Large intestine (tissue), 12 donors: Measurements from ENCODE around the gene SPARCL1. TPM values are rescaled to one million over a fixed set of nuclear protein-coding genes. Genes with fewer than 3 reads are reported as not detected.
"Not testable (repeated sequence)": the region's sequence is repeated elsewhere in the genome, so short reads cannot be mapped to it uniquely, and the experiment has no call there.

Experiments
- DNase-seq, 2 donors: peaks; one replicate each; pipeline versions ENCODE4 v3.0.0 to v3.0.0-alpha.2; 2013
- H3K27ac ChIP-seq: one replicate; pipeline ENCODE4 v1.5.1; 2013; ENCODE audit warnings: low read length
- H3K27me3 ChIP-seq: 2 replicates; pipeline ENCODE4 v1.6.1; 2013; ENCODE audit warnings: low read length; ENCODE audit not compliant: control insufficient read depth, insufficient read depth
- H3K36me3 ChIP-seq: 2 replicates; pipeline ENCODE4 v1.6.1; 2013; ENCODE audit warnings: low read length; ENCODE audit not compliant: control insufficient read depth, insufficient read depth
- H3K4me1 ChIP-seq: one replicate; pipeline ENCODE4 v1.6.1; 2013; ENCODE audit warnings: low read length; ENCODE audit not compliant: control insufficient read depth, insufficient read depth
- H3K4me3 ChIP-seq: one replicate; pipeline ENCODE4 v1.5.1; 2013; ENCODE audit warnings: low read length
- H3K9me3 ChIP-seq: one replicate; pipeline ENCODE4 v1.6.1; 2013; ENCODE audit warnings: mild to moderate bottlenecking, low read depth, low read length, moderate library complexity; ENCODE audit not compliant: control insufficient read depth
- whole genome bisulfite sequencing: methylation state at CpG from one replicate; pipeline ENCODE4 v1.1.5; 2013; ENCODE audit warnings: low lambda C conversion rate; ENCODE audit not compliant: insufficient coverage; 5-methylcytosine and 5-hydroxymethylcytosine counted together
- long read RNA-seq, 11 donors: transcript quantifications; one replicate each; lab custom pipeline, GENCODE V29; 2026
- polyA plus RNA-seq: library from polyadenylated mRNA; unstranded; fragments of 120-200 nt; gene quantifications from one replicate; pipeline ENCODE4 v1.2.1, GENCODE V29; 2013

The SPARCL1 gene, protein sequence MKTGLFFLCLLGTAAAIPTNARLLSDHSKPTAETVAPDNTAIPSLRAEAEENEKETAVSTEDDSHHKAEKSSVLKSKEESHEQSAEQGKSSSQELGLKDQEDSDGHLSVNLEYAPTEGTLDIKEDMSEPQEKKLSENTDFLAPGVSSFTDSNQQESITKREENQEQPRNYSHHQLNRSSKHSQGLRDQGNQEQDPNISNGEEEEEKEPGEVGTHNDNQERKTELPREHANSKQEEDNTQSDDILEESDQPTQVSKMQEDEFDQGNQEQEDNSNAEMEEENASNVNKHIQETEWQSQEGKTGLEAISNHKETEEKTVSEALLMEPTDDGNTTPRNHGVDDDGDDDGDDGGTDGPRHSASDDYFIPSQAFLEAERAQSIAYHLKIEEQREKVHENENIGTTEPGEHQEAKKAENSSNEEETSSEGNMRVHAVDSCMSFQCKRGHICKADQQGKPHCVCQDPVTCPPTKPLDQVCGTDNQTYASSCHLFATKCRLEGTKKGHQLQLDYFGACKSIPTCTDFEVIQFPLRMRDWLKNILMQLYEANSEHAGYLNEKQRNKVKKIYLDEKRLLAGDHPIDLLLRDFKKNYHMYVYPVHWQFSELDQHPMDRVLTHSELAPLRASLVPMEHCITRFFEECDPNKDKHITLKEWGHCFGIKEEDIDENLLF
- 154 TPM for polyA plus RNA-seq
- long read RNA-seq, donor 1, transcript SPARCL1-201 (11 exons, 2,906 nt): major isoform, 9 of 64 reads
- long read RNA-seq, donor 1, partial matches to known transcripts: 55 of 64 reads
- long read RNA-seq, donor 1, other reads (novel, unspliced or antisense): 0 of 64 reads
- long read RNA-seq, donor 2, transcript SPARCL1-201 (11 exons, 2,906 nt): major isoform, 10 of 114 reads
- long read RNA-seq, donor 2, partial matches to known transcripts: 103 of 114 reads
- long read RNA-seq, donor 2, other reads (novel, unspliced or antisense): 0 of 114 reads
- long read RNA-seq, donor 3, transcript SPARCL1-201 (11 exons, 2,906 nt): major isoform, 12 of 80 reads
- long read RNA-seq, donor 3, partial matches to known transcripts: 67 of 80 reads
- long read RNA-seq, donor 3, other reads (novel, unspliced or antisense): 0 of 80 reads
- long read RNA-seq, donor 4: 0 reads
- long read RNA-seq, donor 5, transcript SPARCL1-201 (11 exons, 2,906 nt): major isoform, 11 of 54 reads
- long read RNA-seq, donor 5, partial matches to known transcripts: 43 of 54 reads
- long read RNA-seq, donor 5, other reads (novel, unspliced or antisense): 0 of 54 reads
- long read RNA-seq, donor 6, transcript SPARCL1-201 (11 exons, 2,906 nt): major isoform, 9 of 122 reads
- long read RNA-seq, donor 6, partial matches to known transcripts: 111 of 122 reads
- long read RNA-seq, donor 6, other reads (novel, unspliced or antisense): 0 of 122 reads
- long read RNA-seq, donor 7, transcript SPARCL1-201 (11 exons, 2,906 nt): major isoform, 13 of 161 reads
- long read RNA-seq, donor 7, partial matches to known transcripts: 148 of 161 reads
- long read RNA-seq, donor 7, other reads (novel, unspliced or antisense): 0 of 161 reads
- long read RNA-seq, donor 8, transcript SPARCL1-201 (11 exons, 2,906 nt): major isoform, 21 of 163 reads
- long read RNA-seq, donor 8, partial matches to known transcripts: 141 of 163 reads
- long read RNA-seq, donor 8, other reads (novel, unspliced or antisense): 0 of 163 reads
- long read RNA-seq, donor 9, transcript SPARCL1-201 (11 exons, 2,906 nt): major isoform, 6 of 155 reads
- long read RNA-seq, donor 9, partial matches to known transcripts: 146 of 155 reads
- long read RNA-seq, donor 9, other reads (novel, unspliced or antisense): 0 of 155 reads
- long read RNA-seq, donor 10, transcript SPARCL1-201 (11 exons, 2,906 nt): major isoform, 12 of 108 reads
- long read RNA-seq, donor 10, partial matches to known transcripts: 96 of 108 reads
- long read RNA-seq, donor 10, other reads (novel, unspliced or antisense): 0 of 108 reads
- long read RNA-seq, donor 11, transcript SPARCL1-201 (11 exons, 2,906 nt): major isoform, 13 of 96 reads
- long read RNA-seq, donor 11, partial matches to known transcripts: 80 of 96 reads
- long read RNA-seq, donor 11, other reads (novel, unspliced or antisense): 0 of 96 reads

DNA sequence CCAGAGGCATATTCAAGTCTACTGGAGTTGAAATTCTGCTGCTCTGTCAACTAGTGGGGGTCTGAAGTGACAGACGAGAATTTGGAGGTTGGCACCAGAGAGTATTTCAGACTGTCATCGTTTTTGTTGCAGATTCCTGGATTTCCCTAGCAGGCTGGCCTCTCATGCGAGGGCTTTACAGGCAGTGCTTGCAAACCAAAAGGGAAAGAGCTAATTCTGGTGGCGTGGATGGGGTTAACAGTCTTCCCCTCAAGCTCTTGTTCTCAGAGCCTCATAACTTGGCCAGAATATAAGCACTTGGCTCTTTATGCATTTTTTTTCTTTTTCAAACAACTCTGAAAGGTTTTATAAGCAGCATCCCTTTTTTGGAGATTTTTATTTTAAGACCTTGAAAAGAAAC is at the start of gene SPARCL1:
Gene SPARCL1 (minus strand): TSS at position 190 of the 400 bp plus-strand sequence. CDS start 29,802 bp downstream, outside the sequence.
- no CpG with 5 or more reads among the region's 4 CpGs for WGBS
- peak in 1 of 2 donors; percentile 55 for DNase-seq
- peak within 1 kb of the TSS; percentile 70 for H3K27ac ChIP-seq
- H3K9me3 ChIP-seq: no peaks in the 10 kb centered on the region
- no peaks in the 10 kb centered on the region for H3K27me3 ChIP-seq
- peak within 1 kb of the TSS; percentile 37 for H3K4me3 ChIP-seq
- no peaks in the 10 kb centered on the region for H3K36me3 ChIP-seq
- no peaks in the 10 kb centered on the region for H3K4me1 ChIP-seq

DNA sequence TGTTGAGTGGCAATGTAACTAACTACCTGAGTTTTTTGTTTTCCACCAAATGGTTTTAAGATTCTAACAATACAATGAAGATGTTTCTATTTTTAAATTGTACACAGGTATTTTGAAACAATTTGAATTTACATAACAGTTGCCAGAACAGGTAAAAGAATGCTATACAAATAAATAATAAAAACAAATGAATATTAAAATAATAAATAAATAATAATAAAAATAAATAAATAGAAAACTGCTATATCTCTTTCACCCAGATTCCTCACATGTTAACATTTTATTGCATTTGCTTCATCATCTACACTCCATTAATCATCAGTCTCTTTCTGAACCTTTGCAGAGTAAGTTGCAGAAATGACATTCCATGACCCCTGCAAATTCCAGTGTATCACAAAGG is 46.8 kb upstream of the SPARCL1 start:
- H3K27me3 ChIP-seq: no peaks in the 10 kb centered on the region
- no peak overlapping the region for H3K4me3 ChIP-seq
- no peaks in the 10 kb centered on the region for H3K9me3 ChIP-seq
- no peaks in the 10 kb centered on the region for H3K36me3 ChIP-seq
- no peak overlapping the region for H3K27ac ChIP-seq
- H3K4me1 ChIP-seq: no peaks in the 10 kb centered on the region
- no peak for DNase-seq

DNA sequence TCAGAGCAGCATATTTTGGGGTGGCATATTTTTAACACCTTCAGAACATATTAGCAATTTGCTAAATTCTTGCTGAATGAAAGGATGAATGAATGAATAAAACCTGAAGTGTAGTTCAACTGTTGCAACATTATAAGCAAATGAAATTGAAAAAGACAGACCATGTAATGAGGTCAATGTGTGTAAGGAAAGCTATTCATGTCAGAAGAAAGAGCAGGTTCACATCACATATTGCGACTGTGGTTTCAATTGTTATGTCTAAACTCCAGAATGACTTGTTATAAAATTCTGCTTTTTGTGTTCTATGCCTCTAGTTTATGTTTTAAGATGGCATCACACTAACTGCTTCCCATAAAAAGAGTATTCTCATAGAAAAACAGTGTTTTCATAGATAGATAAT is 46.2 kb upstream of the SPARCL1 start:
- Histone ChIP-seq H3K9me3 (no peaks in the 10 kb centered on the region), H3K27ac (no peak overlapping the region), H3K4me1 (no peaks in the 10 kb centered on the region), H3K36me3 (no peaks in the 10 kb centered on the region), H3K27me3 (no peaks in the 10 kb centered on the region), H3K4me3 (no peak overlapping the region)
- no peak for DNase-seq
- 100% methylated on average over 1 of the region's 1 CpG for WGBS

DNA sequence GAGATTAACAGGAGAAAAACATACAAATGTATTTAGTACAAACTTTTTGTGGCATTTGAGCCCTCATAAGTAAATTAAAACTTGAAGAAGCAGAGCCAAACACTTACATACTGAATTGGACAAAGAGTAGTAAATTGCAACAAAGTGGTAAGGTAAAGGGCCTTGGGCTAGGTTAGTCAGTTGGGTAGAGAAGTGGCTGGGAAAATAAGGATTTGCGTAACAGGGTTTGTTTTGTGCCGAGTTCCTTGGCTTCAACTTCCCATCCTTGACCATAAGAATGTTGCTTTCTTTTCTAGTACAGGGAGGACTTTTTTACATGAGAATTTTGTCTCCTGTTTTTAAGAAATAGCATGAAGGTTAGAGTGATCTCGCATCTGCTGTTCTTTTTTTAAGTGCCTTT is 45.8 kb upstream of the SPARCL1 start:
- H3K4me3 ChIP-seq: no peak overlapping the region
- no peaks in the 10 kb centered on the region for H3K4me1 ChIP-seq
- no peak for DNase-seq
- H3K9me3 ChIP-seq: no peaks in the 10 kb centered on the region
- WGBS: 79% methylated on average over 2 of the region's 3 CpGs
- no peaks in the 10 kb centered on the region for H3K27me3 ChIP-seq
- no peaks in the 10 kb centered on the region for H3K36me3 ChIP-seq
- H3K27ac ChIP-seq: no peak overlapping the region

DNA sequence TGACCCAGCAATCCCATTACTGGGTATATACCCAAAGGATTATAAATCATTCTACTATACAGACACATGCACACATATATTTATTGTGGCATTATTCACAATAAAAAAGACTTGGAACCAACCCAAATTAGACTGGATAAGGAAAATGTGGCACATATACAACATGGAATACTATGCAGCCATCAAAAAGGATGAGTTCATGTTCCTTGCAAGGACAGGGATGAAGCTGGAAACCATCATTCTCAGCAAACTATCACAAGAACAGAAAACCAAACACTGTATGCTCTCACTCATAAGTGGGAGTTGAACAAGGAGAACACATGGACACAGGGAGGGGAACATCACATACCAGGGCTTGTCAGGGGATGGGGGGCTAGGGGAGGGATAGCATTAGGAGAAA is 45.2 kb upstream of the SPARCL1 start:
- not testable (repeated sequence) for H3K27me3 ChIP-seq, H3K4me3 ChIP-seq, H3K9me3 ChIP-seq, H3K27ac ChIP-seq, H3K4me1 ChIP-seq, DNase-seq, H3K36me3 ChIP-seq

DNA sequence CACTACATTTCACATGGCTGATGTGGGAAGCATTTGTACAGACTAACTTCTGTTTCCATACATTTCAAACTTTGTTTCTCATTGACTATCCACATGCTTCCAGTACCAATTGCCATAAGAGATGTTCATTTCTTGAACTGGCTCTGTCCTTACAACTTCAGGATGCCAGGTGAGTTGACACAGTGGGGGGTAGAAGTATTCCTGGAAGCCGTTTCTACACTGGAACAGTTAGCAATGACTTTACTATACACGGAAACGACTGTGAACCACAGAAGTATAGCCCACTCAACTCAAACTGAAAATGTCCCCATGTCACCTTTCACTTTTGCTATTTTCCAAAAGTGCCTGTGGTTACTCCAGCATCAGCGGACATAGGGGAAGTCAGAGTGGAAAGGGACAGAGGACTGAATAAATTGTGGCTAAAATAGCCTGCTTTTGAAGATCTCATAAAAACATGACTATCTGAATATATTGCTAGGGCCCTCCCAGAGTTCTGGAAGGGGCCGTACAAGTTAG is 41.2 kb upstream of the SPARCL1 start:
- no CpG with 5 or more reads among the region's 5 CpGs for WGBS
- Histone ChIP-seq H3K4me1 (no peaks in the 10 kb centered on the region), H3K36me3 (no peaks in the 10 kb centered on the region), H3K9me3 (no peaks in the 10 kb centered on the region), H3K27ac (no peak overlapping the region), H3K27me3 (peaks cover 3% of the 10 kb centered on the region), H3K4me3 (no peak overlapping the region)
- no peak for DNase-seq

DNA sequence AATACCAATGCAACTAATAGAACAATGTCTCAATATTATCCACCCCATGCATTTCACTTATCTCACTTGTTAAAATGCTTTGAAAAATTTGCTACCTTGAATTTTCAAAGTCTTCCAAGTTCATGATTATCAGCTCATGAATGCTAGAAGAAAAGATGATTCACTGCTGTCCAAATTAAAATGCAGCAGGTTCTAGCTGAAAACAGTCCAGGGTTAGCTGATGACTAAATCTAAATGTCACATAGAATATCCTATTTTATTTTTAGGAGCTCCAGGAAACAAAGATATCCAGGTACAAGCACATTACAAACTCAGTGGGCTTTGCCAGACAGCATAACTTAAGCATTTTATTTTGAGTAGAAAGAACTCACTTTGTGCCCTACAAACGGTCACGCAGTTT is 38.0 kb upstream of the SPARCL1 start:
- H3K4me1 ChIP-seq: no peaks in the 10 kb centered on the region
- no peaks in the 10 kb centered on the region for H3K36me3 ChIP-seq
- no peak overlapping the region for H3K4me3 ChIP-seq
- H3K9me3 ChIP-seq: no peaks in the 10 kb centered on the region
- H3K27me3 ChIP-seq: peaks cover 3% of the 10 kb centered on the region
- no CpG with 5 or more reads among the region's 2 CpGs for WGBS
- DNase-seq: no peak
- H3K27ac ChIP-seq: no peak overlapping the region

DNA sequence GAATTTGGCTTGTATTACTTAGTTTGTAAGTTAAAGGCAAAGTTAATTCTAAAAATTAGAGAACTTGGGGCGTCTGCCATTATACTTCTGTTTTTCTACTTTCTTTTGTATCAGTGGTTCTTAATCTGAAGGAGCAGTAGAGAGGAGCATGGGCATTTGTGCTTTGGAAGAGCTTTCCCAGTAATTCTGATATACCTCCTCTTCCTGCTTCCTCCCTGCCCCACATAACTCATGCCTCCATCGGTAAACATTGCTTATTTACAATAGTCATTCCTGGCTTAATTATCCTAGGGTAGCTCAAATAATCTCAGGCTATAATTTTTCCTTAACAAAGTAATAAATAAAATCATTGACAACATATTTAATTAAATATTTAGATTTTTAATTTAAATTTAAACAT is 37.1 kb upstream of the SPARCL1 start:
- 33% methylated on average over 2 of the region's 2 CpGs for WGBS
- no peak overlapping the region for H3K4me3 ChIP-seq
- no peak for DNase-seq

DNA sequence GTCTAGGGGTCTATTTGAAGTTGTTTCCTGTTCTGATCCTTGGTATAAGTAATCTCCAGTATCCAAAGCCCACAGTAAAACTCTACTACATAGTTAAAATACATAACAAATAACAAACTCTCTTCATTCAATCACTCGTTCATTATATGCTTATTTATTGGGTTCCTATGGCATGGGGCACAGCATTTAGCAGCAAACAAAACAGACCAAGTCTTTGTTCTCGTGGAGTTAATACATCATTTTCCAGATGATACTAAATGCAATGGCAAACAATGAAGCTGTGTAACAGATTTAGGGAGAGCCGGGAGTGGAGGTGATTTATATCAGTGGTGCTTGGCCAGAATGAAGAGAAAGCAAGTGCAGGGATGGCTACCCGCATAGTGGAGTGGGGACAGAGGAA is 36.6 kb upstream of the SPARCL1 start:
- Histone ChIP-seq H3K4me3 (no peak overlapping the region), H3K27ac (no peak overlapping the region), H3K4me1 (no peaks in the 10 kb centered on the region), H3K9me3 (no peaks in the 10 kb centered on the region), H3K27me3 (peaks cover 3% of the 10 kb centered on the region), H3K36me3 (no peaks in the 10 kb centered on the region)
- no peak for DNase-seq
- WGBS: 57% methylated on average over 1 of the region's 4 CpGs

More for the DNA sequence above, 37.1 kb upstream of the SPARCL1 start:
- Histone ChIP-seq H3K27me3 (peaks cover 3% of the 10 kb centered on the region), H3K36me3 (no peaks in the 10 kb centered on the region), H3K4me1 (no peaks in the 10 kb centered on the region), H3K9me3 (no peaks in the 10 kb centered on the region), H3K27ac (no peak overlapping the region)
